HG03575 (cell line): ENCODE results near the gene PCDHGA1.

ENCODE experiments used
- ATAC-seq: cut with Tn5 transposase; IDR thresholded peaks from one replicate; pipeline ENCODE4 v1.9.1; 2021; ENCODE audit not compliant: unreplicated experiment, insufficient number of reproducible peaks, low FRiP score; ENCODE audit errors: extremely low read depth

The PCDHGA1 gene

GRCh38 chr5:141557681-141558136 is 227.4 kb downstream of the PCDHGA1 start:
- ATAC-seq = no peak

DNA sequence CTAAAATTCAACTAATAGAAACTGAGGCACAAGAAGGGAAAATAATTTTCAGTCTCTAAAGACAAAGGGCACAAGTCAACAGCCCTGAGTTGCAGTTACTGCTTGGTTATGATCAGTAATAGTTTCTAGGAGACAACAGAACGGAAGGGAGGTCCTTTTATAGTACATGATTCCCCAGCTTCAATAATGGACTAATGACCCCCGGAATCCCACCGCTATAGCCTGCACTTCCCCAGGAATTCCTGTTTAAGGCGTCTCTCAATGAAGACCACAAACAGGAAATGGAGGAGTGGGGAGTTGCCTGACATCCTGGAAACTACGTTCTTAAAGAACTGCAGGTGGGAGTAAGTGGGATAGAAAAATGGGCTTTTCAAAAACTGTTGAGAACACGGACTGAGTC is 227.8 kb downstream of the PCDHGA1 start:
- ATAC-seq = no peak

DNA sequence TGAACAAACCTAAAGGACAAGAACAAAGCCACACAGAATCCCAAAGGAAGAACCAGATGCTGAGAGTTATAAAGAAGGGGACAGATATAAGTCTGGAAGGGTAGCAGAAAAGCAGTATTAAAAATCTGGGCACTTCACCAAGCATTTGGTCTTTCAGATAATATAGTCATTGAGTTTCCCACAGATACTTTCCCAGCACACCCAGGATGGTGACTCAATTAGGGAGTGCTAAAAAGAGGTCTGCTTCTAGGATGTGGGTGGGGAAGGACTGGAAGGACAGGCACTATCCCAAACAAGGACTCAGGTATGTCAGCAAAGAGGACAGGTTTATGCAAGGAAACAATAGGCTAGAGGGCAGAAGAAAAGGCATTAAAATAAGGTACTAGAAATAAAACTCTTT is 229.1 kb downstream of the PCDHGA1 start:
- no peak for ATAC-seq

GRCh38 chr5:141560151-141560550 is 229.8 kb downstream of the PCDHGA1 start:
- ATAC-seq = no peak

DNA sequence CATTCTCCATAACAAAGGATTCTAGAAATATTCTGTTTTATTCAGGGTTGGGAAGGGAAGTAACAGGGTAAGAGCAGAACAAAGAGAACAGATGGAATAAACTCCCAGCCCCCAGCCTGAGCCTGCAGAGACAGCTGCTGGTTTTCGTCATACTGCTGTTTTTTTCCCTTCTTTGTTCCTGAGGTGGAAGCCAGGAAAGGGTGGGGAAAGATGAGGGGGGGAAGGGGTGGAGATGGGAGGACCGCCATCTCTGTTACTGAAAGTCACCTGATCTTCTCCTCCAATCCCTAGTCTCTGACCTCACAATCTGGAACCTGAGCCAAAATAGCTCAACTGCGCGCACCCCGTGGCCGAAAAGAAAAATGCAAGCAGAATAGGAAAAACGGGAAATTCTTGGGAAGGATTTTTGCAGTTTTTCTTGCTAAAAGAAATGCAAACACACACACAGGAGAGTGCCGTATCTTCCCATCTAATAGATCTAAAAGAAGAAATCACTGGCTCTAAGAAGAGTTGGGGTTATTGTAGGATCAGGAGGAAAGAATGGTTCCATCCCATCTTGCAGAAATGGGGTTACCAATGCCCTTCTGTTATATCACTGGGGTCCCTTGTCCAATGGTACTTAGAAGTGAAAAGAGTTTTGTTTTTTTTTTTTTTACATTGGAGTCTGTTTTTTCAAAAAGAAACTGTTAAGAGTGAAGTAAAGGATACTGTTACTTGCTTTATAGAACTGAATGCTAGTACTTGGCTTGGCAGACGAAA is 230.6 kb downstream of the PCDHGA1 start:
- no peak for ATAC-seq
